Measurements from ENCODE around the gene PLS1.

DNA sequence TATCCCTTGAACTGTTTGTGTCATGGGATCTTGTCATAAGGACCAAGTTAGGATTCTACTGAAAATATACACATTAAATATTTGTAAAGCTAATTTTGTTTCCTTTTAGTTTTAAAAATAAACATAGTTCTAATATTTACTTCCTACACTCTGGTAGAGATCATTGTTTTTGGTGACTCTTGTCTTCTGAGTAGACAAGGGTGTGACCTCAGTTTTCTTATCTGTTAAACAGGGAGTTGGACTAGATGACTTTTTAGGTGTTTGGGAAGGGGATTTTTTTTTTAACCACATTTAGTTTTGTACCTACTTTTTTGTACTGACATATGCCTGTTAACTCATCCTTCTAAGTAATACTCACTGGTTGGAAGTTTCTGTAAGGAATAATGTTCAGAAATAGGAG, 30.8 kb downstream of the PLS1 start:
- TF ChIP-seq, protein P1, sequence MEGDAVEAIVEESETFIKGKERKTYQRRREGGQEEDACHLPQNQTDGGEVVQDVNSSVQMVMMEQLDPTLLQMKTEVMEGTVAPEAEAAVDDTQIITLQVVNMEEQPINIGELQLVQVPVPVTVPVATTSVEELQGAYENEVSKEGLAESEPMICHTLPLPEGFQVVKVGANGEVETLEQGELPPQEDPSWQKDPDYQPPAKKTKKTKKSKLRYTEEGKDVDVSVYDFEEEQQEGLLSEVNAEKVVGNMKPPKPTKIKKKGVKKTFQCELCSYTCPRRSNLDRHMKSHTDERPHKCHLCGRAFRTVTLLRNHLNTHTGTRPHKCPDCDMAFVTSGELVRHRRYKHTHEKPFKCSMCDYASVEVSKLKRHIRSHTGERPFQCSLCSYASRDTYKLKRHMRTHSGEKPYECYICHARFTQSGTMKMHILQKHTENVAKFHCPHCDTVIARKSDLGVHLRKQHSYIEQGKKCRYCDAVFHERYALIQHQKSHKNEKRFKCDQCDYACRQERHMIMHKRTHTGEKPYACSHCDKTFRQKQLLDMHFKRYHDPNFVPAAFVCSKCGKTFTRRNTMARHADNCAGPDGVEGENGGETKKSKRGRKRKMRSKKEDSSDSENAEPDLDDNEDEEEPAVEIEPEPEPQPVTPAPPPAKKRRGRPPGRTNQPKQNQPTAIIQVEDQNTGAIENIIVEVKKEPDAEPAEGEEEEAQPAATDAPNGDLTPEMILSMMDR (IDR thresholded peaks at IDR 0.05), result no peak
- TF ChIP-seq POLR2A (IDR thresholded peaks at IDR 0.05), result no peak
